Posterior cingulate gyrus (tissue), 11 donors: Measurements from ENCODE around the gene KRTAP9-6.
"Not testable (repeated sequence)": the region's sequence is repeated elsewhere in the genome, so short reads cannot be mapped to it uniquely, and the experiment has no call there.

Experiments used
- DNase-seq, 10 donors: peaks; one replicate each; pipeline versions ENCODE4 v3.0.0 to v3.0.0-alpha.2; 2020 to 2021; ENCODE audit warnings: mixed read lengths in 3 of 10
- intact Hi-C: fragments of 100-400 bp; cut with DNase I; formaldehyde crosslinking; loops from one replicate; pipeline ENCODE4 v1.15.1; 2023

Gene KRTAP9-6

GRCh38 chr17:41265078-41265477, at the start of gene KRTAP9-6:
Gene KRTAP9-6, plus strand, starts transcription at chr17:41265378. Its CDS starts 0 bp downstream, at chr17:41265378.
- intact Hi-C loops, result no loop called here
- no peak for DNase-seq

- no peak for DNase-seq
- intact Hi-C loops, result no loop called here
Observed at GRCh38 chr17:41215681-41216080, 49.5 kb upstream of the KRTAP9-6 start.

GRCh38 chr17:41223821-41224220, 41.4 kb upstream of the KRTAP9-6 start:
- no peak for DNase-seq
- intact Hi-C loops, result no loop called here

GRCh38 chr17:41226051-41226450, 39.1 kb upstream of the KRTAP9-6 start:
- intact Hi-C loops, result no loop called here
- DNase-seq, result no peak

GRCh38 chr17:41226598-41227095, 38.5 kb upstream of the KRTAP9-6 start, which contains the start of gene KRTAP9-2:
Gene KRTAP9-2, plus strand, starts transcription at chr17:41226648. Its CDS starts 7 bp downstream, at chr17:41226655.
- DNase-seq, intact Hi-C loops: not testable (repeated sequence)

- intact Hi-C loops, result no loop called here
- DNase-seq, result no peak
Observed at GRCh38 chr17:41230094-41230493, 35.1 kb upstream of the KRTAP9-6 start.

GRCh38 chr17:41231731-41232130, 33.4 kb upstream of the KRTAP9-6 start:
- intact Hi-C loops, result no loop called here
- no peak for DNase-seq

GRCh38 chr17:41232399-41233105, 32.6 kb upstream of the KRTAP9-6 start, which contains the start of gene KRTAP9-3:
Gene KRTAP9-3, plus strand, starts transcription at chr17:41232449. Its CDS starts 53 bp downstream, at chr17:41232502.
- intact Hi-C loops, DNase-seq: not testable (repeated sequence)

GRCh38 chr17:41237116-41237515, 28.1 kb upstream of the KRTAP9-6 start:
- DNase-seq, intact Hi-C loops: not testable (repeated sequence)

GRCh38 chr17:41237949-41238437, 27.2 kb upstream of the KRTAP9-6 start, which contains the start of gene KRTAP9-8:
Gene KRTAP9-8, plus strand, starts transcription at chr17:41237999. Its CDS starts 53 bp downstream, at chr17:41238052.
- DNase-seq, intact Hi-C loops: not testable (repeated sequence)

- intact Hi-C loops, DNase-seq: not testable (repeated sequence)
Observed at GRCh38 chr17:41246995-41247787, 18.0 kb upstream of the KRTAP9-6 start.

- intact Hi-C loops, DNase-seq: not testable (repeated sequence)
Observed at GRCh38 chr17:41249637-41250240, 15.4 kb upstream of the KRTAP9-6 start, which contains the start of gene KRTAP9-4. Gene KRTAP9-4, plus strand, starts transcription at chr17:41249687. Its CDS starts 34 bp downstream, at chr17:41249721.

- DNase-seq, result no peak
- intact Hi-C loops, result no loop called here
Observed at GRCh38 chr17:41251261-41251660, 13.9 kb upstream of the KRTAP9-6 start.

- intact Hi-C loops, result no loop called here
- DNase-seq, result no peak
Observed at GRCh38 chr17:41254861-41255260, 10.3 kb upstream of the KRTAP9-6 start.

GRCh38 chr17:41255381-41256290, 9.5 kb upstream of the KRTAP9-6 start, which contains the start of gene KRTAP9-9:
Gene KRTAP9-9, plus strand, starts transcription at chr17:41255384.
- intact Hi-C loops, result not testable (repeated sequence)
- DNase-seq, result peak in 1 of 10 donors; percentile 69

GRCh38 chr17:41256291-41256685, 8.9 kb upstream of the KRTAP9-6 start:
- intact Hi-C loops, result no loop called here
- no peak for DNase-seq

GRCh38 chr17:41258406-41258805, 6.8 kb upstream of the KRTAP9-6 start:
- intact Hi-C loops, result no loop called here
- no peak for DNase-seq

- intact Hi-C loops, result no loop called here
Observed at GRCh38 chr17:41263212-41263611, 2.0 kb upstream of the KRTAP9-6 start.

GRCh38 chr17:41264599-41264998, 579 bp upstream of the KRTAP9-6 start:
- DNase-seq, result no peak
- intact Hi-C loops, result no loop called here

More at GRCh38 chr17:41263212-41263611, 2.0 kb upstream of the KRTAP9-6 start:
- DNase-seq, result no peak
